ENCODE measurements around the gene RBM25.
A peak's percentile ranks its signal among the peaks of the same experiment; 100 is the strongest.

- TF ChIP-seq, protein P1, sequence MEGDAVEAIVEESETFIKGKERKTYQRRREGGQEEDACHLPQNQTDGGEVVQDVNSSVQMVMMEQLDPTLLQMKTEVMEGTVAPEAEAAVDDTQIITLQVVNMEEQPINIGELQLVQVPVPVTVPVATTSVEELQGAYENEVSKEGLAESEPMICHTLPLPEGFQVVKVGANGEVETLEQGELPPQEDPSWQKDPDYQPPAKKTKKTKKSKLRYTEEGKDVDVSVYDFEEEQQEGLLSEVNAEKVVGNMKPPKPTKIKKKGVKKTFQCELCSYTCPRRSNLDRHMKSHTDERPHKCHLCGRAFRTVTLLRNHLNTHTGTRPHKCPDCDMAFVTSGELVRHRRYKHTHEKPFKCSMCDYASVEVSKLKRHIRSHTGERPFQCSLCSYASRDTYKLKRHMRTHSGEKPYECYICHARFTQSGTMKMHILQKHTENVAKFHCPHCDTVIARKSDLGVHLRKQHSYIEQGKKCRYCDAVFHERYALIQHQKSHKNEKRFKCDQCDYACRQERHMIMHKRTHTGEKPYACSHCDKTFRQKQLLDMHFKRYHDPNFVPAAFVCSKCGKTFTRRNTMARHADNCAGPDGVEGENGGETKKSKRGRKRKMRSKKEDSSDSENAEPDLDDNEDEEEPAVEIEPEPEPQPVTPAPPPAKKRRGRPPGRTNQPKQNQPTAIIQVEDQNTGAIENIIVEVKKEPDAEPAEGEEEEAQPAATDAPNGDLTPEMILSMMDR (IDR thresholded peaks at IDR 0.05; ENCODE audit: low read depth, low read length, missing input control): no peak
- TF ChIP-seq ZBTB33 (IDR thresholded peaks at IDR 0.05): no peak
- TF ChIP-seq YY1 (IDR thresholded peaks at IDR 0.05): peak; percentile 83
- no peak for TF ChIP-seq ATF3 (IDR thresholded peaks at IDR 0.05)
- peak in 1 of 2 donors; percentile 53 for TF ChIP-seq EGR1 (IDR thresholded peaks at IDR 0.05; ENCODE audit: low read depth in 2 of 2)
- TF ChIP-seq SP1 (IDR thresholded peaks at IDR 0.05): peak; percentile 88
- peak; percentile 81 for TF ChIP-seq TAF1 (conservative IDR thresholded peaks at IDR 0.05)
- peak in 1 of 2 donors; percentile 84 for TF ChIP-seq GABPA (IDR thresholded peaks at IDR 0.05 in 1 of 2, conservative IDR thresholded peaks at IDR 0.05 in 1 of 2)
- TF ChIP-seq RAD21 (IDR thresholded peaks at IDR 0.05): peak; percentile 43 to 51
- TF ChIP-seq RXRA (IDR thresholded peaks at IDR 0.05): peak; percentile 52 to 79
- peak; percentile 86 for TF ChIP-seq REST (IDR thresholded peaks at IDR 0.05)
- TF ChIP-seq JUND (IDR thresholded peaks at IDR 0.05): peak; percentile 87 to 92
- TF ChIP-seq NR2F2 (IDR thresholded peaks at IDR 0.05): peak; percentile 46
- TF ChIP-seq, protein P2, sequence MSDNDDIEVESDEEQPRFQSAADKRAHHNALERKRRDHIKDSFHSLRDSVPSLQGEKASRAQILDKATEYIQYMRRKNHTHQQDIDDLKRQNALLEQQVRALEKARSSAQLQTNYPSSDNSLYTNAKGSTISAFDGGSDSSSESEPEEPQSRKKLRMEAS (IDR thresholded peaks at IDR 0.05): peak; percentile 66
Observed at GRCh38 chr14:73026845-73027542, 31.3 kb upstream of the RBM25 start, which contains the start of gene ZFYVE1.
